Neuronal stem cell (in vitro differentiated cells): ENCODE data around the gene PKNOX1.
"Not testable (repeated sequence)": the region's sequence is repeated elsewhere in the genome, so short reads cannot be mapped to it uniquely, and the experiment has no call there.

ENCODE experiments used
- DNase-seq: peaks from one replicate; pipeline ENCODE4 v3.0.0-alpha.2; 2013; ENCODE audit warnings: low spot score
- H2AFZ ChIP-seq: one replicate; pipeline ENCODE4 v1.6.1; 2013; ENCODE audit warnings: mild to moderate bottlenecking, low read length, inconsistent platforms
- H2AK5ac ChIP-seq: 2 replicates; pipeline ENCODE4 v1.6.1; 2013; ENCODE audit warnings: low read depth, mild to moderate bottlenecking, inconsistent platforms, low read length, moderate library complexity, mixed read lengths
- H2BK120ac ChIP-seq: 2 replicates; pipeline ENCODE4 v1.6.1; 2013; ENCODE audit warnings: low read depth, mild to moderate bottlenecking, inconsistent platforms, low read length, moderate library complexity, mixed read lengths
- H2BK12ac ChIP-seq: one replicate; pipeline ENCODE4 v1.6.1; 2013; ENCODE audit warnings: low read length, inconsistent platforms
- H2BK15ac ChIP-seq: 2 replicates; pipeline ENCODE4 v1.6.1; 2013; ENCODE audit warnings: mild to moderate bottlenecking, low read length, inconsistent platforms, mixed read lengths
- H2BK5ac ChIP-seq: one replicate; pipeline ENCODE4 v1.6.1; 2013; ENCODE audit warnings: inconsistent platforms, mild to moderate bottlenecking, low read length, moderate library complexity
- H3K14ac ChIP-seq: one replicate; pipeline ENCODE4 v1.6.1; 2013; ENCODE audit warnings: low read length, inconsistent platforms
- H3K18ac ChIP-seq: 2 replicates; pipeline ENCODE4 v1.6.1; 2013; ENCODE audit warnings: low read length, inconsistent platforms
- H3K23ac ChIP-seq: 2 replicates; pipeline ENCODE4 v1.6.1; 2013; ENCODE audit warnings: low read depth, mild to moderate bottlenecking, mixed read lengths, low read length, inconsistent platforms; ENCODE audit not compliant: poor library complexity
- H3K27ac ChIP-seq: replicated peaks from 3 replicates; pipeline ENCODE4 v1.5.1; 2013; ENCODE audit warnings: low read length, inconsistent platforms
- H3K27me3 ChIP-seq, 3 experiments: 2 replicates each; pipeline ENCODE4 v1.6.1; 2013; ENCODE audit warnings: low read length in 3 of 3, mild to moderate bottlenecking in 2 of 3, inconsistent platforms in 1 of 3, low read depth in 1 of 3, mixed read lengths in 1 of 3, moderate library complexity in 1 of 3; ENCODE audit not compliant: control insufficient read depth in 3 of 3, insufficient read depth in 3 of 3
- H3K36me3 ChIP-seq, 2 donors: replicated peaks in 1 of 2; 2 replicates each; pipeline ENCODE4 v1.6.1; 2013; ENCODE audit warnings: low read length in 2 of 2; ENCODE audit not compliant: control insufficient read depth in 2 of 2, insufficient read depth in 2 of 2
- H3K4ac ChIP-seq: 2 replicates; pipeline ENCODE4 v1.6.1; 2013; ENCODE audit warnings: inconsistent platforms, mild to moderate bottlenecking, low read length, moderate library complexity
- H3K4me1 ChIP-seq, 2 donors: 1 replicate in 1 of 2; 2 replicates in 1 of 2; pipeline ENCODE4 v1.6.1; 2013; ENCODE audit warnings: low read length in 2 of 2, low read depth in 1 of 2; ENCODE audit not compliant: control insufficient read depth in 2 of 2, insufficient read depth in 1 of 2
- H3K4me2 ChIP-seq: one replicate; pipeline ENCODE4 v1.6.1; 2013; ENCODE audit warnings: mild to moderate bottlenecking, low read length, inconsistent platforms; ENCODE audit not compliant: insufficient read depth, poor library complexity, severe bottlenecking
- H3K4me3 ChIP-seq, 2 donors: 2 replicates each; pipeline ENCODE4 v1.5.1; 2013; ENCODE audit warnings: low read length in 2 of 2, mild to moderate bottlenecking in 2 of 2, inconsistent platforms in 1 of 2, moderate library complexity in 1 of 2
- H3K79me1 ChIP-seq: one replicate; pipeline ENCODE4 v1.6.1; 2013; ENCODE audit warnings: low read depth, mild to moderate bottlenecking, inconsistent platforms, low read length, moderate library complexity
- H3K9ac ChIP-seq: one replicate; pipeline ENCODE4 v1.6.1; 2013; ENCODE audit warnings: mild to moderate bottlenecking, low read depth, low read length, inconsistent platforms; ENCODE audit not compliant: poor library complexity
- H3K9me3 ChIP-seq, 2 donors: replicated peaks in 1 of 2; 2 replicates each; pipeline versions ENCODE3 to v1.6.1; 2013; ENCODE audit warnings: low read length in 2 of 2, mild to moderate bottlenecking in 2 of 2, inconsistent platforms in 1 of 2, low read depth in 1 of 2, mixed read lengths in 1 of 2, moderate library complexity in 1 of 2; ENCODE audit not compliant: control insufficient read depth in 2 of 2, insufficient read depth in 1 of 2
- H4K8ac ChIP-seq: one replicate; pipeline ENCODE4 v1.6.1; 2013; ENCODE audit warnings: low read depth, mild to moderate bottlenecking, inconsistent platforms, low read length, moderate library complexity
- H4K91ac ChIP-seq: one replicate; pipeline ENCODE4 v1.6.1; 2013; ENCODE audit warnings: low read length, low read depth, mild to moderate bottlenecking, inconsistent platforms; ENCODE audit not compliant: poor library complexity
- WGBS, 2 donors: extraction: QIAGEN DNeasy Blood & Tissue Kit; methylation state at CpG; one replicate each; pipeline ENCODE4 v1.1.7; 2013; ENCODE audit warnings: missing lambda C conversion rate in 2 of 2, mixed read lengths in 1 of 2; ENCODE audit not compliant: insufficient read length in 2 of 2, insufficient replicate concordance in 1 of 2; ENCODE audit errors: extremely low coverage in 2 of 2; 5-methylcytosine and 5-hydroxymethylcytosine counted together

Gene PKNOX1

DNA sequence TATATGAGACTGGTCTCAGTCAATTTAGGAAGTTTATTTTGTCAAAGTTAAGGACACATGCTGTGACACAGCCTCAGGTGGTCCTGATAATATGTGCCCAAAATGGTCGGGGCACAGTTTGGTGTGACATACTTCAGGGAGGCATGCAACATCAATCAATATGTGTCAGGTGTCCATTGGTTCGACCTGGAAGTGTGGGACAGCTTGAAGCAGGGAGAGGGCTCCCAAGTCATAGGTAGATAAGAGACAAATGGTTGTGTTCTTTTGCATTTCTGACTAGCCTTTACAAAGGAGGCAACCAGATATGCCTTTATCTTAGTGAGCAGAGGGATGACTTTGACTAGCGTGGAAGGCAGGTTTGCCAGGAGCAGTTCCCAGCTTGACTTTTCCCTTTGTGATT is 44.4 kb upstream of the PKNOX1 start:
- H2BK12ac ChIP-seq, result no peak overlapping the region
- peaks cover 0 to 4% of the 10 kb centered on the region in 2 donors for H3K4me1 ChIP-seq
- DNase-seq, result no peak
- no peak overlapping the region for H2BK15ac ChIP-seq
- no peak overlapping the region for H2AK5ac ChIP-seq
- H3K14ac ChIP-seq, result no peak overlapping the region
- no peak overlapping the region for H4K8ac ChIP-seq
- no peaks in the 10 kb centered on the region for H3K36me3 ChIP-seq
- H3K4me2 ChIP-seq, result no peak overlapping the region
- H3K23ac ChIP-seq, result no peak overlapping the region
- no peak overlapping the region for H3K9ac ChIP-seq
- no peak overlapping the region for H3K4ac ChIP-seq
- H3K27me3 ChIP-seq, result no peaks in the 10 kb centered on the region
- no peak overlapping the region for H3K27ac ChIP-seq
- no peak overlapping the region for H4K91ac ChIP-seq
- no peak overlapping the region for H2AFZ ChIP-seq
- peaks cover 2 to 4% of the 10 kb centered on the region in 2 donors for H3K9me3 ChIP-seq
- no peak overlapping the region for H2BK5ac ChIP-seq
- no peak overlapping the region for H3K18ac ChIP-seq
- H3K79me1 ChIP-seq, result peaks cover 2% of the 10 kb centered on the region
- no peak overlapping the region for H3K4me3 ChIP-seq
- no CpG with 5 or more reads among the region's 3 CpGs for WGBS, 2 donors
- H2BK120ac ChIP-seq, result no peak overlapping the region

DNA sequence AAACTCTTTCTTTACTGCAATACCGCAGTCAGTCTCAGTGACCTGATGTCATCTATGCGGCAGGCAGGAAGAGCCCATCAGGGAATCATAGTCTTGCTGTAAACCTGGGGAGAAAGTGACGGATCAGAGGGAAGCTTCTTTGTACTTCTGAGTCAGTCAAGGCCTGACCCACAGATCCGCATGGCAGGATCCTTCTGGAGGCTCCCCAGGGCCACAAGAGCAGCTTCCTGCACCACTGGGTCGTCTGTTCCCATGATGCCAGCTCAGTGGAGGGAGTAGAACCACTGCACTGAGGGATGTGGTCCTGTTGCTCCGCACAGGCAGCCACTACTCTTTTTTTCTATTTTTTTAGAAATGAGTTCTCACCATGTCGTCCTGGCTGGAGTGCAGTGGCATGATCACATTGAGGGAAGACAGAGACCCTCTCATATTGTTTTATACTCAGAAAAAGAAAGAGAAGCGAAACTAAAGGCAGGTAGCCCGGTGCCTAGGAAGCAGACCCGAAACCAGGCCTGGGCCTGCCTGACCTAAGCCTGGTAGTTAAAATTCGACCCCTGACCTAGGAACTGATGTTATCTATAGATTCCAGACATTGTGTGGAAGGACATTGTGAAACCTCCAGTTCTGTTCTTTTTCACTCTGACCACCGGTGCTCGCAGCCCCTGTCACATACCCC is 42.7 kb upstream of the PKNOX1 start:
- H3K14ac ChIP-seq, result no peak overlapping the region
- H3K4me2 ChIP-seq, result no peak overlapping the region
- no peak overlapping the region for H3K9ac ChIP-seq
- H3K4ac ChIP-seq, result no peak overlapping the region
- no peak overlapping the region for H4K8ac ChIP-seq
- no peak overlapping the region for H4K91ac ChIP-seq
- no CpG with 5 or more reads among the region's 13 CpGs for WGBS, 2 donors
- no peak overlapping the region for H3K27ac ChIP-seq
- no peak for DNase-seq
- H2BK12ac ChIP-seq, result no peak overlapping the region
- no peak overlapping the region for H3K18ac ChIP-seq
- H2BK15ac ChIP-seq, result no peak overlapping the region
- peak overlapping the region; percentile 74 for H2AFZ ChIP-seq
- no peaks in the 10 kb centered on the region for H3K36me3 ChIP-seq
- no peak overlapping the region for H2BK120ac ChIP-seq
- no peak overlapping the region for H3K4me3 ChIP-seq
- no peak overlapping the region for H3K23ac ChIP-seq
- H3K27me3 ChIP-seq, result no peaks in the 10 kb centered on the region
- no peaks in the 10 kb centered on the region for H3K4me1 ChIP-seq
- H3K9me3 ChIP-seq, result peaks cover 2 to 4% of the 10 kb centered on the region in 2 donors
- no peak overlapping the region for H2AK5ac ChIP-seq
- H2BK5ac ChIP-seq, result no peak overlapping the region
- H3K79me1 ChIP-seq, result peaks cover 2% of the 10 kb centered on the region

DNA sequence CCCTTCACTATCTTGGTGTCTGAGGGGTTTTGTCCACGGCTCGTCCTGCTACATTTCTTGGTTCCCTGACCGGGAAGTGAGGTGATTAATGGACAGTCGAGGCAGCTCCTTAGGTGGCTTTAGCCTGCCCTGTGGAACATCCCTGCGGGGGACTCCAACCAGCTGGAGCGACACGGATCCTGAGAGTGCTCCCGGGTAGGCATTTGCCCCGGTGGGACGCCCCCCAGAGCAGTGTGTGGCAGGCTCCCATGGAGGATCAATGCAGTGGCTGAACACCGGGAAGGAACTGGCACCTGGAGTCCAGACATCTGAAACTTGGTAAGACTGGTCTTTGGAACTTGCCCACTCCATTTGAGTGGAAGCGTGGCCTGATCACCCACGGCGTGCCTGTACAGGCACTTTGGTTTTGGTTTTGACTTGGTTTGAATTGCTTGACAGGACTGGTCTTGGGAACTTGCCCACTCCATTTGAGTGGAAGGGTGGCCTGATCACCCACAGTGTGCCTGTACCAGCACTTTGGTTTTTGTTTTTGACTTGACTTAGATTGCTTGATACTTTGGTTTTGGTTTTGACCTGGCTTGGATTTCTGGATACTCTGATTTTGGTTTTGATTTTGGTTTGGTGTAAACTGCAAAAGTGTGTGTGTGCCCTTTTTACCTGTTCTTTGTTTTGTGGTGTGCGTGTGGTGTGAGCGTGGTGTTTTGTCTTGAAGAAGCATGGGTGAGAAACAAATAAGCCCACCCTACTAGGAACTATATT is 41.8 kb upstream of the PKNOX1 start:
- H2AFZ ChIP-seq, H2BK12ac ChIP-seq, H3K79me1 ChIP-seq, H3K27me3 ChIP-seq, H3K23ac ChIP-seq, H2BK15ac ChIP-seq, H2BK120ac ChIP-seq, H4K8ac ChIP-seq, H3K9me3 ChIP-seq, H3K14ac ChIP-seq, H2BK5ac ChIP-seq, H3K4me3 ChIP-seq, H3K9ac ChIP-seq, H3K18ac ChIP-seq, H3K4me2 ChIP-seq, H2AK5ac ChIP-seq, DNase-seq, H4K91ac ChIP-seq, H3K27ac ChIP-seq, H3K4me1 ChIP-seq, H3K4ac ChIP-seq, H3K36me3 ChIP-seq: not testable (repeated sequence)
- WGBS, 2 donors, result no CpG with 5 or more reads among the region's 16 CpGs

DNA sequence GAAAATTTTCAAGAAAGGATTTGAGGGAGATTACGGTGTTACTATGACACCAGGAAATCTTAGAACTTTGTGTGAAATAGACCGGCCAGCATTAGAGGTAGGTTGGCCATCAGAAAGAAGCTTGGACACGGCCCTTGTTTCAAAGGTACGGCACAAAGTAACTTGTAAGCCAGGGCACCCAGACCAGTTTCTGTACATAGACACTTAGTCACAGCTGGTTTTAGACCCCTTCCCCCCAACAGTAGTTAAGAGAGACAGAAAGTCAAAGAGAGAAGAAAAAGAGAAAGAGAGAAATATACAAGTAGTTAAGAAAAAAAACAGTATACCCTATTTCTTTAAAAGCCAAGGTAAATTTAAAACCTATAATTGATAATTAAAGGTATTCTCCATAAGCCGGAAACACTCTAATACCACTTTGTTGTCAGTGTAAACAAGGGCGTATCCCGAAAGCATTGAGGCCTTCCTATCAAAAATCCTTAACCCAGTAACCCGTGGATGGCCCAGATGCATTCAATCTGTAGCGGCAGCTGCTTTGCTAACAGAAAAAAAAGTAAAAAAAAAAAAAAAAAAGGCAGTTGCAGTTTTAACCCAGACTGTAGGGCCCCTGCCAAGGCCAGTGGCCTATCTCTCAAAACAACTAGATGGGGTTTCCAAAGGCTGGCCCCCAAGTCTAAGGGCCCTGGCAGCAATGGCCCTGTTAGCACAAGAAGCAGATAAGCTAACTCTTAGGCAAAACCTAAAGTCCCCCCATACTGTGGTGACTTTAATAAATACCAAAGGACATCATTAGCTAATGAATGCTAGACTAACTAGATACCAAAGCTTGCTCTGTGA is 41.0 kb upstream of the PKNOX1 start:
- DNase-seq, H3K18ac ChIP-seq, H2BK5ac ChIP-seq, H2AFZ ChIP-seq, H3K27me3 ChIP-seq, H3K79me1 ChIP-seq, H3K14ac ChIP-seq, H2BK120ac ChIP-seq, H3K36me3 ChIP-seq, H2AK5ac ChIP-seq, H3K27ac ChIP-seq, H4K8ac ChIP-seq, H2BK12ac ChIP-seq, H4K91ac ChIP-seq, H3K9me3 ChIP-seq, H3K4ac ChIP-seq, H3K4me2 ChIP-seq, H3K4me3 ChIP-seq, H3K4me1 ChIP-seq, H3K9ac ChIP-seq, H3K23ac ChIP-seq, H2BK15ac ChIP-seq: not testable (repeated sequence)
- WGBS, 2 donors, result no CpG with 5 or more reads among the region's 9 CpGs
